GM12892 (cell line): ENCODE data around the gene PCSK6.

Experiments used
- POLR2A ChIP-seq: IDR thresholded peaks from 2 replicates; pipeline ENCODE4 v1.6.1; 2011; ENCODE audit warnings: low read depth, low read length, control low read depth
- POLR2AphosphoS5 ChIP-seq: IDR thresholded peaks from 2 replicates; pipeline ENCODE4 v1.6.1; 2011; ENCODE audit warnings: low read depth, low read length, control low read depth
- TAF1 ChIP-seq: IDR thresholded peaks from 2 replicates; pipeline ENCODE4 v1.6.1; 2011; ENCODE audit warnings: low read depth, mild to moderate bottlenecking, control low read depth, low read length, borderline replicate concordance

DNA sequence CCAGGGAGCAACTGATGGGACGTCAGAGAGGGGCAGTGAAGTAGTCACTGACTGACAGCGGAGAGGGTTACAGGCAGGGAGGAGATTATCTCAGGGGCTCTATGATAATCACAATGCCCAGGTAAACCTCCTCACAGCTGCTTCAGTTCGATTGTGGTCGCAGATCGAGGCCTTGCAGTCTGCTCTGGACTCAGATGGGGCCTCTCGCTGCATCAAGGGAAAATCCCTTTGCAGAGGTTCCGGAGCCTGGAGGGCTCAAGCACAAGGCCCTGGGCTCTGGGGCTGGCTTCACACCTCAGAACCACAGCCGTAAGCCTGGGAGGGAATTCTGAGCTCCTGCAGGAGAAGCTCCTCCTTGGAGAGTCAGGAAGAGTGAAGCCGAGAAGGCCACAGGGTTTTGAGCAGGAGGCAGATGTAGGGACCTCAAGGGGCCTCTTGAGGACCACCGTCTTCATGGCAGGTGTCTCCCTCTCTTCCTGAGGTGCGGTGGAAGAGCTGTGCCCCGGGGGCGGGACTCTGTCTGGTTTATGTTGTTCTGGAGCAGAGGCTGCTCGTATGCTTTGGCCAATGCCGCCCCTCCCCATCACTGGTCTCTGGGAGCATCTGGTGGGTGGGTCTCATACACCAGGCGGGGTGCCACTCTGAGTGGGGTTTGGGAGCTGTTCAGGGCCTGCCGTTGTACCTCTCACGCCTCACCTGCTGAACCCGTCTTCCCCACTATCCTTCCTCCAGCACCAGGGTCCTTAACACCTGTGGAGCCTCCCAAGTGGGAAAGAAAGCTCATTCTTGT, 175.0 kb downstream of the PCSK6 start:
- TF ChIP-seq POLR2A (no peak), POLR2AphosphoS5 (no peak), TAF1 (no peak)
